Fibroblast of skin of left quadriceps (primary cell): Measurements from ENCODE around the gene CLIP1.
"Not testable (repeated sequence)": the region's sequence is repeated elsewhere in the genome, so short reads cannot be mapped to it uniquely, and the experiment has no call there.

Experiments
- DNase-seq, 2 experiments: peaks; one replicate each; pipeline ENCODE4 v3.0.0-alpha.2; 2013; ENCODE audit warnings: low read depth in 2 of 2

CLIP1 gene

DNA sequence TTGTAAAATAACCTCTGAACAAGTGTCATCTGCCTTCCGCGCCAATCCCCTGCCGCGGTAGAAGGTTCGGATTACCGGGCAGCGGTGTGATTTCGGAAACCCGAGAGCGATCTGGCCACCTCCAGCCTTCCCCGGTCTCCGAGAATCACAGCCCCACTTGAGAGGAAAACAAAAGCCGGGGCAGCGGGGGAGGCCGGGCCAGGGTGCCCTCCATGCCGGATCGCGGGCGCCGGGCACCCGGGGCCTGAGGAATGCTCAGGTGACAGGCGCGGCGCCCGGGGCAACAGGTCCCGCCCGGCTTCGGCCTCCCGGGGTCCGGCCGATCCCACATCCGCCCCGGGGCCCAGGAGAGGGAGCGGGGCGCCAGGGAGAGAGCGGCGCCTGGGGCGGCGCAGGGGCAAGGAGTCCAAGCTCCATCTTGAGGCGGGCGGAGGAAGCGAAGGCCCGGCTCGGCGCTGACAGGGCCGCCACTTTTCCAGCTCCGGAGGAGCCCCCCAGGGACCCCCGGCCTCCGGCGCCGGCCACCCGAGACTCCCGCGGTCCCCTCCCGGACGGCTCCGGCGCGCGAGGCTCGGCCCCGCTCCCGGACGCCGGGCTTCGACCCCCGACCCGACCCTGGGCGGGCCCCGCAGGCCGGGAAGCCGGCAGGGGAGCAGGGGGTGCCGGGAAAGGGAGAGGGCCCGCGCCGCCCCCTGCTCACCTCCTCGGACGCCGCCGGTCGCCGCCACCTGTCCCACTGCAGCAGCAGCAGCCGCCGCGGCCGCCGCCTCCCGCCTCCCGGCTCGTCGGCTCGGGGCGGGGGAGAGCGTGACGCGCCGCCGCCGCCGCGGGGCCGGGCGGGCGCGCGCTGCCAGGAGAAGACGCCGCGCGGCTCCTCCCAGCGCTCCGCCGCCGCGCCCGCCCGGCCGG, at the start of gene CLIP1:
CLIP1 (minus strand) TSS at position 849 of the 909 bp plus-strand sequence. CDS start 42,217 bp downstream, outside the sequence.
- DNase-seq: no peak

GRCh38 chr12:122471324-122472226, 49.1 kb upstream of the CLIP1 start:
- DNase-seq: peak; percentile 65

DNA sequence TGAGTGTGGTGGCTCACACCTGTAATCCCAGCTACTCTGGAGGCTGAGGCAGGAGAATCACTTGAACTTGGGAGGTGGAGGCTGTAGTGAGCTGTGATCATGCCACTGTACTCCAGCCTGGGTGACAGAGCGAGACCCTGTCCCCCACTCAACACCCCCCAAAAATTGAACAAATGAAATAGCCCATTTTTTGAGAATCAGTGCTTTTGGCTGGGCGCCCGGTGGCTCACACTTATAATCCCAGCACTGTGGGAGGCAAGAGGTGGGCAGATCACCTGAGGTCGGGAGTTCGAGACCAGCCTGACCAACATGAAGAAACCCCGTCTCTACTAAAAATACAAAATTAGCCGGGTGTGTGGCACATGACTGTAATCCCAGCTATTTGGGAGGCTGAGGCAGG, 48.1 kb upstream of the CLIP1 start:
- not testable (repeated sequence) for DNase-seq

- not testable (repeated sequence) for DNase-seq
Measured at GRCh38 chr12:122469856-122470255, 47.4 kb upstream of the CLIP1 start.

DNA sequence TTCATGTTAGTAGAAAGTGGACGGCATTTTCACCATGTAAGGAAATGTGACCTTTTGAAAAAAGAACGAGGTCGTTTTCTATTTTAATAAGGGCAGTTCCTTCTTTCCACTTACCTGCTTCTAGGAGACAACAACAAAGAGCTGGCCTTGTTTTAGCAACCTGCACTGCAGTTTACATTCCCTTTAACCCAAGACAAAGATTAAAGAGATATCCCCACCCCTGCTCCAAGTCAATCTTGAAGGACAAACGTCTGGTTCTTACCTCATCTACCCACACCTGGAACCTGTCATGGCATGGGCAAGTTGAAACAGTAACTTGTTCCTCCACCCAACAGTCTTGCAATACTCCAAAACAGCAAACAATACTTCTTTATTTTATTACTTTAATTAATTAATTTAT, 45.5 kb upstream of the CLIP1 start:
- no peak for DNase-seq

DNA sequence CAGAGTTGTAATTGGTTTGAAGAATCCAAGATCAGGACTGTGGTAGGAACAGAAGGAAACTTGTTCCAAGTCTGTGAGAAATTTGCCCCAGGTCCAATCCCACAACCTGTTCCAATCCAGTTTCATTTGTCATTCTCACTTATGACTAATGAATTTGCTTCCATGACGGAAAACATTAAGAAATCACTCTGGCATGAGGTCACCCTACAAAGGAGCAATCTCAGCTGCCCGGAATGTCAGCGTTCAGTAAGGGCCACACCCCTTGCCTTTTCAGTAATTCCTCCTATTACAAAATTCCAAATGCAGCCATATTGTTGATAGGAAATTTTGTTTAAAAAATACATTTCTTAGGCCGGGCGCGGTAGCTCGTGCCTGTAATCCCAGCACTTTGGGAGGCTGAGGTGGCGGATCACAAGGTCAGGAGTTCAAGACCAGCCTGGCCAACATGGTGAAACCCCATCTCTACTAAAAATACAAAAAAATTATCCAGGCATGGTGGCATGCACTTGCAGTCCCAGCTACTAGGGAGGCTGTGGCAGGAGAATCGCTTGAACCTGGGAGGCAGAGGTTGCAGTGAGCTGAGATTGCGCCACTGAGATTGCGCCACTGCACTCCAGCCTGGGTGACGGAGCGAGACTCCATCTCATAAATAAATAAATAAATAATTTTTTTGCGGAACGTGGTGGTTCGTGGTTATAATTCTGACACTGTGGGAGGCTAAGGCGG, 42.0 kb upstream of the CLIP1 start:
- DNase-seq: peak; percentile 61 to 69

DNA sequence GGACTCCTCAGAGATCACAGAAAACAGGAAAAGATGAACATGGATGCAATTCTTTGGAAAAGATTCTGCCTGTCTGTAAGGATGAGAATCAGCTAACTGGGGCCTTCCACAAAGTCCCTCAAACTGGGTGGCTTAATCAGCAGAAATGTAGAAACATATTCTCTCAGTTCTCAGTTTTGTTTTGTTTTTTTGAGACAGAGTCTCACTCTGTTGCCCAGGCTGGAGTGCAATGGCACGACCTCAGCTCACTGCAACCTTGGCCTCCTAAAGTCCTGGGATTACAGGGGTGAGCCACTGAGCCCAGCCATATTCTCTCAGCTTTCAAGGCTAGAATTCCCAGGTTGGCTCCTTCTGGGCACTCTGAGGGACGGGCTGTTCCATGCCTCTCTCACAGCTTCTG, 38.2 kb upstream of the CLIP1 start:
- no peak for DNase-seq

GRCh38 chr12:122460061-122460460, 37.6 kb upstream of the CLIP1 start:
- no peak for DNase-seq

DNA sequence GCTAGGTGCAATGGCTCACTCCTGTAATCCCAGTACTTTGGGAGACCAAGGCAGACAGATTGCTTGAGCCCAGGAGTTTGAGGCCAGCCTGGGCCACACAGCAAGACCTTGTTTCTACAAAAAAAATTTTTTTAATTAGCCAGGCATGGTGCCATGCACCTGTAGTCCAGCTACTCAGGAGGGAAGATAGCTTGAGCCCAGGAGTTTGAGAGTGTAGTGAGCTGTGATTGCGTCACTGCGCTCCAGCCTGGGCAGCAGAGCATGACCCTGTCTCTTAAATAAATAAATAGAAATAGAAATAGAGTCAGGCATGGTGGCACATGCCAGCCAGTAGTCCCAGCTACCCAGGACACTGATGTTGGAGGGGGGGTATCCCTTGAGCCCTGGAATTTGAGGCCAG, 36.7 kb upstream of the CLIP1 start:
- DNase-seq: no peak

- DNase-seq: no peak
Measured at GRCh38 chr12:122458105-122459035, 35.9 kb upstream of the CLIP1 start.

GRCh38 chr12:122457627-122458026, 35.2 kb upstream of the CLIP1 start:
- no peak for DNase-seq

DNA sequence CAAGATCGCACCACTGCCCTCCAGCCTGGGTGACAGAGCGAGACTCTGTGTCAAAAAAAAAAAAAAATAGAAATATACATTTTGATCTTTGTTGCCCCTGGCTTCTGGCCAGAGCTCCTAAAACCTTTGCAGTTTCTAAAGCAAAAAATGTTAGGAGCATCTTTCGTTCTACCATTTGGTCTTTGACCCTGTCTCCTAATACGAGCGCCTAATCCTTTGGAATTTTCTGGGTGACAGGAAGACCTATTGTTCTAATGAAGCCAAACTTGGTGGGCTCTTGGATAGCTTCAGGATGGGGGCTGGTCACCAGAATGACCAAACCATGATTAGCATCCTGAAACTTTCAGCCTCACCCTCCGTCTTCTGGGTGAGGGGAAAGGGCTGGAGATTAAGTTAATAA, 32.3 kb upstream of the CLIP1 start:
- no peak for DNase-seq

- DNase-seq: no peak
Measured at GRCh38 chr12:122454250-122454721, 31.8 kb upstream of the CLIP1 start.

DNA sequence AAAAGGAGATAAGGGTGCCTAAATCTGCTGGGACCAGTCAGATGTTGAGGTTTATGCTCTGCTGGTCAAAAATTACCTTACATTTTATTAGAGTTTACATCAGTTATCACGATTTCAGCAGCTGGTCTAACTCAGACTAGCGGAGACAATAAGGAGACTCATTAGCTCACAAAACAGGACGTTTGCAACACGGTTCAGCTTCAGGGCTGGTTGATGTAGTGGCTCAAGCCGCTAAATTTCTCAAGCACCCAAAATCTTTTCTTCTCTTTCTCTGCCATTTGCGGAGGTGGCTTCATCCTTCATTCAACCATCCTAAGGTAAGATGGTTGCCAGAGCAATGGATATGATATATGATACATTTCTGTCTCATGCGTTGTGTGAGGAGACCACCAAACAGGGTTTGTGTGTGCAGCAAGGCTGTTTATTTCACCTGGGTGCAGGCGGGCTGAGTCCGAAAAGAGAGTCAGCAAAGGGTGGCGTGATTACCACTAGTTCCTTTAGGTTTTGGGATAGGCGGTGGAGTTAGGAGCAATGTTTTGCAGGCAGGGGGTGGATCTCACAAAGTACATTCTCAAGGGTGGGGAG, 30.3 kb upstream of the CLIP1 start:
- DNase-seq: no peak

DNA sequence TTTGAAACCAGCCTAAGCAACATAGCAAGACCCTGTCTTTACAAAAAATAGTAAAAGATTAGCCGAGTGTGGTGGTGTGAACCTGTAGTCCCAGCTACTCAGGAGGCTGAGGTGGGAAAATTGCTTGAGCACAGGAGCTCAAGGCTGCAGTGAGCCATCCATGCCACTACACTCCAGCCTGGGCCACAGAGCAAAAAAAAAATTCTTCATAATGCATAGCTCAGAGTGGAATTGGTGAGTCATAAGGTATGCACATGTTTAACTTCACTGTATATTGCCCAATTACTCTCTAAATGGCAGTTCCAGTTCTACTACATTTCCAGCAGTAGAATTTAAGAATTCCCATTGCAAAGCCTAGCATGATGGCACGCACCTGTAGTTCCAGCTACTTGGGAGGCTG, 26.8 kb upstream of the CLIP1 start:
- peak; percentile 83 to 85 for DNase-seq

GRCh38 chr12:122447825-122448224, 25.4 kb upstream of the CLIP1 start:
- not testable (repeated sequence) for DNase-seq

DNA sequence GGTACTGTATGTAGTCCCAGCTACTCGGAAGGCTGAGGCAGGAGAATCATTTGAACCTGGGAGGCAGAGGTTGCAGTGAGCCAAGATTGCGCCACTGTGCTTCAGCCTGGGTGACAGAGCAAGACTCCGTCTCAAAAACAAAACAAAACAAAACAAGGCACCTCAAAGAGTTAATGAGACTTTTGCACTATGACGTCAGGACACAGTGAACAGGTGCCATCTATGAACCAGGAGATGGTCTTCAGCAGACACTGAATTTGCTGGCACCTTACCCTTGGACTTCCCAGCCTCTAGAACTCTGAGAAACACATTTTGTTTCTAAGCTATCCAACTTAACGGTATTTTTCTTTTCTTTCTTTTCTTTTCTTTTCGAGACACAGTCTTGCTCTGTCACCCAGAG, 23.9 kb upstream of the CLIP1 start:
- not testable (repeated sequence) for DNase-seq

GRCh38 chr12:122444071-122444470, 21.6 kb upstream of the CLIP1 start:
- DNase-seq: not testable (repeated sequence)

GRCh38 chr12:122438822-122439221, 16.4 kb upstream of the CLIP1 start:
- DNase-seq: not testable (repeated sequence)

- DNase-seq: no peak
Measured at GRCh38 chr12:122437656-122438121, 15.2 kb upstream of the CLIP1 start.
